HS-5 (cell line): Measurements from ENCODE around the gene ZNF892.
"Not testable (repeated sequence)": the region's sequence is repeated elsewhere in the genome, so short reads cannot be mapped to it uniquely, and the experiment has no call there.

Experiments
- DNase-seq: peaks from one replicate; pipeline ENCODE4 v3.0.0-alpha.2; 2012; ENCODE audit warnings: low read depth

The ZNF892 gene

DNA sequence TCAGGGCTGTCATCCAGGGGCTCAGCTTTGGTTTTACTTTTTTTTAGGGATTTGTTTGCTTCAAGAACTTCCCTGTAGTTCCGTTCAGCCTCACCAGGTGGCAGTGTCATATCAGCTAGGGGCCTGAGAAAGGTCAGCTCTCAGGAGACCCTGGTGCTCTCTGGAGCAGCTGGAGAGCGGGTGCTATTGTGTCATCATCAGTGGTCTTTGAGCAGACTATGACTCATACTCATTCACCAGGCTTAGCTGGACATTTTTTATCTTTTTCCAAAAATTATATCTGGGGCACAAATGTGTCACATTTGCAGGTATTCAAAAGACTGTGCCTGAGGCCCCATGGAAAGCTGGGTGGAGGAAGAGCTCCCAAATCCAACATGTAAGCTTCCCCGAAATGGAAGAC lies 24.4 kb downstream of the ZNF892 start:
- DNase-seq: peak; percentile 73

DNA sequence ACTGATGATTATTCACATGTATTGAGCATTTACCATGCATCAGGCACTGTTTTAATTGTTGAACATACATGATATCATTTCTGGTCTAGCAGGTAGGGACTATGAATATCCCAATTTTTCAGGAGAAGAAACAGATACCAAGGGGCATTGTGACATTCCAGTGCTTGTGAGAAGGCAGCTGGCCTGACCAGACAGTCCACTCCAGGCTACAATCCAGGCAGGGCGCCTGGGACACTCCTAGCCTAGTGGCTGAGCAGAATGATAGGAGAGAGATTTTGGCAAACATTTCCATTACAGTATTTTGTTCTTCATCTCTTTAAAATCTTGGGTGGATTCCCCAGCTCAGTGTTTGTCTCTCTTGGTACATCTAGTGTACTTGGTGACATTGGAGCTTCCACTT lies 24.9 kb downstream of the ZNF892 start:
- DNase-seq: no peak

DNA sequence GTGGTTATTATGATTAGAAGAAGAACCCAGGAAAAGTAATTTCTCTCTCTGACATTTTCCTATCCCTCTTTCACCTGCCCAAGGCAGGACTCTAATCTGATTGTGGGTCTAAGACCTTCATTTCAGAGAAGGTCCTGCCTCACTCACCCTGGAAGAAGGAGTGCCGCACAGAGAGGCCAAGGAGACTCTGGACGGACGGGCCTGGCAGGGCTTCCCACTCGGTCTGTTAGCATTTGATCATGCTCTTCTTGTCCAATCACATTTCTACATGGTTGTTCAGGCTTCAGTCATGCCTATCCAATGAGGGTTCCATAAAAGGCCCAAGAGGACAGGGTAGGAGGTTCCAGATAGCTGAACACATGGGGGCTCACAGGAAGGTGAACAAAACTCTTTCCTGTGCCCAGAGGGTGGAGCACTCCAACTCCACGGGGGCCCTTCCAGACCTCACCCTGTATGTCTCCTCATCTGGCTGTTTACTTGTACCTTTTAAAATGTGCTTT lies 27.0 kb downstream of the ZNF892 start:
- DNase-seq: no peak

DNA sequence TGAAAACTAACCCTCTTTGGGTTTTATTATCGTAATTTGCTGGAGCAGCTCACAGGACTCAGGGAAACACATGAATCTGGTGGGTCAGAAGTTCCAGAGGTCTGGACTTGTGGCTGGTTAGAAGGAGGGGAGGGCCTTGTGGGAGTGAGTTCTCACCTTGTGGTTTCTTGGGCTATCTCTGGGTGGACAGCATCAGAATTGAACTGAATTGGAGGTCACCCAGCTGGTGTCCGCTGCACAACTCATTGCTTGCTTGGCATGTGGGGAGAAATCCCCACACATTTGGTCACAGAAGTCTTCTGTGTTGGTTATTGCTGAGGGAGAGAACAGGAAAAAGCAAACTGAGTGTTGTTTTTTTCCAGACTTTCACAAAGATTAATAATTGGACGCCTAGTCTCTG lies 27.5 kb downstream of the ZNF892 start:
- no peak for DNase-seq

DNA sequence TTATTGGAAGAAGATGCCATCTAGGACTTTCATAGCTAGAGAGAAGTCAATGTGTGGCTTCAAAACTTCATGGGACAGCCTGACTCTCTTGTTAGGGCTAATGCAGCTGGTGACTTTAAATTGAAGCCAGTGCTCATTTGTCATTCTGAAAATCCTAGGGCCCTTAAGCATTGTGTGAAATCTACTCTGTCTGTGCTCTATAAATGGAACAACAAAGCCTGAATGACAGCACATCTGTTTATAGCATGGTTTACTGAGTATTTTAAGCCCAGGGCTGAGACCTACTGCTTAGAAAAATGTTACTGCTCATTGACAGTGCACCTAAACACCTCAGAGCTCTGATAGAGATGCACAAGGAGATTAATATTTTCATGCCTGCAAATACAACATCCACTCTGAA lies 30.8 kb downstream of the ZNF892 start:
- DNase-seq: no peak

DNA sequence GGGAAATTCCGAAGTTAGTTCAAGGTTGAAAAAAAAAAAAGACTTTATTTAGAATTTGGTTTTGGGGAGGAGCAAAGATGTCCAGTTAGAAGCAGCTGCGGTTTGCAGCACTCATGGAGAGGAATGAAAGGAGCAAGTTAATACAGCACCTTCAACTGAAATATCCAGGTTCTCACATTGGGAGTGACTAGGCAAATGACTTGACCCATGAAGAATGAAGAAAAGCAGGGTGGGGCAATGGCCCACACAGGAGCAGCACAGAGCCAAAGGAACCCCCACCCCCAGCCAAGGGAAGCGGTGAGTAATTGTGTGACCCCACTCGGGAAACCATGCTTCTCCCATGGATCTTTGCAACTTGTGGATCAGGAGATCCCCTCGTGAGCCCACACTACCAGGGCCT lies 32.8 kb downstream of the ZNF892 start:
- no peak for DNase-seq

DNA sequence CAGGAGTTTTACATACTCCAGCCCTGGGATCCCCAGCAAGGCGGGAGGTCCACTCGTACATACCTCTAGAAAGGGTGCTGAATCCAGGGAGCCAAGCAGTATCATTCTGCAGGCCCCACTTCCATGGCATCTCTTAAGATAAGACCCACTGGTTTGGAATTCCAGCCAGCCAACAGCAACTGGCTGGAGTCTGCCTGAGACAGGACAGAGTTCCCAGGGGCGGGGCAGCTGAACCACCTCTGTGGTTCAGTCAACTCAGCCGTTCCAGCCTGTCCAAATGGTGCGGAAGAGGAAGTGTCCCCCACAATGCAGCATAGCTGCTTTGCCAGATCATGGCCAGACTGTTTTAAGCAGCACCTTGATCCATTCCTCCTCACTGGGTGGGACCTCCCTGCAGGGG lies 33.2 kb downstream of the ZNF892 start:
- DNase-seq: no peak

DNA sequence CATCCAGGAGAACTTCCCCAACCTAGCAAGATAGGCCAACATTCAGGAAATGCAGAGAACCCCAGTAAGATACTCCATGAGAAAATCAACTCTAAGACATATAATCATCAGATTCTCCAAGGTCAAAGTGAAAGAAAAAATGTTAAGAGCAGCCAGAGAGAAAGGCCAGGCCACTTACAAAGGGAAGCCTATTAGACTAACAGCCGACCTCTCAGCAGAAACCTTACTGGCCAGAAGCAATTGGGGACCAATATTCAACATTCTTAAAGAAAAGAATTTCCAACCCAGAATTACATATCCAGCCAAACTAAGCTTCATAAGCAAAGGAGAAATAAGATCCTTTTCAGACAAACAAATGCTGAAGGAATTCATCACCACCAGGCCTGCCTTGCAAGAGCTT lies 34.8 kb downstream of the ZNF892 start:
- not testable (repeated sequence) for DNase-seq
